Body of pancreas (tissue), 4 donors: ENCODE results near the gene TASP1. TPM values are rescaled to one million over a fixed set of nuclear protein-coding genes. Genes with fewer than 3 reads are reported as not detected.
A peak's percentile ranks its signal among the peaks of the same experiment; 100 is the strongest.

Experiments
- ATAC-seq: fragments of 150-250 bp; one replicate; pipeline ENCODE4 v1.9.1; 2016
- DNase-seq, 4 donors: peaks; one replicate each; pipeline ENCODE4 v3.0.0-alpha.2; 2019
- H3K27ac ChIP-seq, 4 donors: fragments of 200-600 bp; sonication (generic); 1 replicate in 3 of 4; 2 replicates in 1 of 4; pipeline versions ENCODE4 v1.5.1 to v1.6.1; 2016 to 2019; ENCODE audit warnings: mild to moderate bottlenecking in 1 of 4, mixed read lengths in 1 of 4, moderate library complexity in 1 of 4
- H3K27me3 ChIP-seq, 2 donors: fragments of 200-600 bp; sonication (generic); one replicate each; pipeline ENCODE4 v1.6.0; 2016; ENCODE audit warnings: mild to moderate bottlenecking in 1 of 2
- H3K36me3 ChIP-seq, 2 donors: fragments of 200-600 bp; sonication (generic); replicated peaks in 1 of 2; 2 replicates each; pipeline ENCODE4 v1.5.1; 2016; ENCODE audit warnings: low read depth in 2 of 2; ENCODE audit not compliant: insufficient read depth in 1 of 2
- H3K4me1 ChIP-seq: fragments of 200-600 bp; sonication (generic); one replicate; pipeline ENCODE4 v1.6.0; 2016
- H3K4me3 ChIP-seq, 2 donors: fragments of 200-600 bp; sonication (generic); 1 replicate in 1 of 2; 2 replicates in 1 of 2; pipeline ENCODE4 v1.5.1; 2016 to 2019
- H3K9me3 ChIP-seq, 3 donors: fragments of 200-600 bp; sonication (generic); 1 replicate in 2 of 3; 2 replicates in 1 of 3; pipeline ENCODE4 v1.5.1; 2016
- POLR2A ChIP-seq, 3 donors: fragments of 450-650 bp; IDR thresholded peaks; one replicate each; pipeline ENCODE4 v1.6.1; 2016; ENCODE audit warnings: antibody characterized with exemption in 3 of 3, mild to moderate bottlenecking in 2 of 3
- WGBS, 2 donors: methylation state at CpG; one replicate each; pipeline ENCODE4 v1.1.5; 2017; 5-methylcytosine and 5-hydroxymethylcytosine counted together
- intact Hi-C: fragments of 100-400 bp; cut with DNase I; formaldehyde crosslinking; loops from one replicate; pipeline ENCODE4 v1.15.1; 2023
- total RNA-seq, 2 donors: library from RNA; depleted of rRNA; stranded (reverse); fragments of >200 nt; gene quantifications; one replicate each; pipeline ENCODE4 v1.1.0, GENCODE V29; 2016
- TF ChIP-seq, protein P1 (sequence below), 7 experiments: fragments of 450-650 bp in 4 of 7; fragments of 200-600 bp in 3 of 7; sonication (generic) in 3 of 7; IDR thresholded peaks; one replicate each; pipeline ENCODE4 v1.5.1; 2016 to 2019; ENCODE audit warnings: antibody characterized with exemption in 7 of 7

Gene TASP1
- total RNA-seq, 2 donors from 2014 or later, result 8.0 to 11.5 TPM

DNA sequence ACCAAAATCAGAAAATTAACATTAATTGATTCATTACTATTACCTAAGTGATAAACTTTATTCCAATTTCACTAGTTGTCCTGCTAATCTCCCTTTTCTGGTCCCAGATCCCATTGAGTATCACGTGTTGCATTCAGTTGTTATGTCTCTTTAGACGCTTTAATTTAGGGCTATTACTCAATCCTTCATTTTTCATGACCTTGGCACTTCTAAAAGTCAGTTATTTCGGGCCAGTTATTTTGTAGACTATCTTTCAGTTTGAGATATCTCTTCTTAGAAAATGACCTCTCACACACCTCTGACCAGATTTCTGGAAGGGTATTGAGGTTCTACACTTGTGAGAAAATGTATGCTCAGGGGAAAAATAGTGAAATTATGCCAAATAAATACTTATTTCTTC, 34.0 kb upstream of the TASP1 start:
- ATAC-seq (no peak), DNase-seq (no peak)
- H3K9me3 ChIP-seq, result no peaks in the 10 kb centered on the region
- no peak for TF ChIP-seq POLR2A (IDR thresholded peaks at IDR 0.05)
- TF ChIP-seq, protein P1, sequence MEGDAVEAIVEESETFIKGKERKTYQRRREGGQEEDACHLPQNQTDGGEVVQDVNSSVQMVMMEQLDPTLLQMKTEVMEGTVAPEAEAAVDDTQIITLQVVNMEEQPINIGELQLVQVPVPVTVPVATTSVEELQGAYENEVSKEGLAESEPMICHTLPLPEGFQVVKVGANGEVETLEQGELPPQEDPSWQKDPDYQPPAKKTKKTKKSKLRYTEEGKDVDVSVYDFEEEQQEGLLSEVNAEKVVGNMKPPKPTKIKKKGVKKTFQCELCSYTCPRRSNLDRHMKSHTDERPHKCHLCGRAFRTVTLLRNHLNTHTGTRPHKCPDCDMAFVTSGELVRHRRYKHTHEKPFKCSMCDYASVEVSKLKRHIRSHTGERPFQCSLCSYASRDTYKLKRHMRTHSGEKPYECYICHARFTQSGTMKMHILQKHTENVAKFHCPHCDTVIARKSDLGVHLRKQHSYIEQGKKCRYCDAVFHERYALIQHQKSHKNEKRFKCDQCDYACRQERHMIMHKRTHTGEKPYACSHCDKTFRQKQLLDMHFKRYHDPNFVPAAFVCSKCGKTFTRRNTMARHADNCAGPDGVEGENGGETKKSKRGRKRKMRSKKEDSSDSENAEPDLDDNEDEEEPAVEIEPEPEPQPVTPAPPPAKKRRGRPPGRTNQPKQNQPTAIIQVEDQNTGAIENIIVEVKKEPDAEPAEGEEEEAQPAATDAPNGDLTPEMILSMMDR (IDR thresholded peaks at IDR 0.05), result no peak
- H3K36me3 ChIP-seq, result no peaks in the 10 kb centered on the region
- no peak overlapping the region for H3K27ac ChIP-seq
- no peak overlapping the region for H3K4me3 ChIP-seq
- 56 to 58% methylated on average over 3 of the region's 3 CpGs for WGBS, 2 donors
- H3K4me1 ChIP-seq, result no peaks in the 10 kb centered on the region
- intact Hi-C loops, result no loop called here
- H3K27me3 ChIP-seq, result no peaks in the 10 kb centered on the region

DNA sequence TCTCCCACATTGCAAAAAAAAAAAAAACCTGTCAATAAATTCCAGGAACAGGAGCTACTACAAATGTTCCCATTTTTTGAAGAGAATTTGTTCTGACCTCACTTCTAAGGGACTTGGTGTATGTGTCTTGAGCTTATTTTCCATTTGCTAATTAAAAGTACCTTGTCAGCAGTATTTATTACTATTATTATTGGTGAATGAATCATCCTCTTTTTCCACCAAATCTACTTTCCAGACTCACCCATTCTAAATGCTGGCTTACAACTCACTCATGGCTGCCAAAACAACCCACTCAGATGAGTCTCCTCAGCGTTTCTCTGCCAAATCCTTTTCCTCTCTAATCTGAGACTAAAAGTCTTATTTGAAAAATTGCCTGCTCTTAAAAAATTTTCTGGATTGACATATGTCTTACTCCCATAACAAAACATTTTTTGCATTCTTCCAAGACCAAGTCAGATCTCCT, 33.2 kb upstream of the TASP1 start:
- TF ChIP-seq, protein P1 (IDR thresholded peaks at IDR 0.05), result no peak
- no peak for TF ChIP-seq POLR2A (IDR thresholded peaks at IDR 0.05)
- WGBS, 2 donors, result 30 to 50% methylated on average over 1 of the region's 1 CpG
- no peak for ATAC-seq
- Histone ChIP-seq H3K27me3 (no peaks in the 10 kb centered on the region), H3K4me3 (no peak overlapping the region), H3K4me1 (no peaks in the 10 kb centered on the region), H3K27ac (no peak overlapping the region), H3K36me3 (no peaks in the 10 kb centered on the region), H3K9me3 (no peaks in the 10 kb centered on the region)
- intact Hi-C loops, result no loop called here
- DNase-seq, result peak in 1 of 4 donors; percentile 13

DNA sequence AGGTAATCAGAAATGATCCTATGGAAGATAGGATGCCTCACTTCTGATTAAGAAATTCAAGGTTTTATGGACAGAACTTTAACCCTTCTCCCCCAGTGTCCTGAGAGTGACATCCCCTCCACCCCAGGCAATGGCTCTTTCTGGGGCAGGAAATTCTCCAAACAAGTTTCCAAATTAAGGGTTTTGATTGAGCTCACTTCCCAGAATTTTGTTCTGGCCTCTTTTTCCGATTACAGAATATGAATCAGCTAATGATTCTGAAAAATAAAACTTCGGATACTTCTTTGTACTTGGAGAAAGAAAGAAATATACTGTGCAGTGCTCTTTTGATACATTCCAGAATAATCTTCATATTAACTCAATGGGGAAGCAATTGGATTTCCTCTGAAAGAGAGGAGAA, 32.8 kb upstream of the TASP1 start:
- 53 to 69% methylated on average over 2 of the region's 2 CpGs for WGBS, 2 donors

DNA sequence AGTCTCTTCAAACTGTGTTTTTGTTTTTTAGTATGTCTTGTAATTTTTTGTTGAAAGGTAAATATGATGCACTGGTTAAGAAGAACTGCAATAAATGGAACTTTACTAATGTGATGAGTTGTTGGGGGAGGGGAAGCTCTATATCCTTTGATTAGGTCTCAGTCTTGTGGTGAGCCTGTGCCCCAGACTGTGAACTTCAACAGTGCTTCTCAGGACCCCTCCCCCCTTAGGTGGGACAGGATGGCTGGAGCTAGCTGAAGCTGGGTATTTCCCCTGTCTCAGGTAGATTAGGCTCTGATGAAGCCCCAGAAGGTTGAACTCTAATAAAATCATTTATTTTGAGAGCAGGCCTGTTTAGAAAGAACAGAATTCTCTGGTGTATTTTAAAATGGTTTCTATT, 31.4 kb upstream of the TASP1 start:
- Histone ChIP-seq H3K27me3 (no peaks in the 10 kb centered on the region), H3K4me1 (no peaks in the 10 kb centered on the region), H3K36me3 (no peaks in the 10 kb centered on the region), H3K27ac (no peak overlapping the region), H3K4me3 (no peak overlapping the region), H3K9me3 (no peaks in the 10 kb centered on the region)
- intact Hi-C loops, result no loop called here
- ATAC-seq (no peak), DNase-seq (no peak)
- no peak for TF ChIP-seq POLR2A (IDR thresholded peaks at IDR 0.05)
- TF ChIP-seq, protein P1 (IDR thresholded peaks at IDR 0.05), result no peak

More for the DNA sequence above, 32.8 kb upstream of the TASP1 start:
- Histone ChIP-seq H3K27ac (no peak overlapping the region), H3K4me3 (no peak overlapping the region), H3K27me3 (no peaks in the 10 kb centered on the region), H3K4me1 (no peaks in the 10 kb centered on the region), H3K9me3 (no peaks in the 10 kb centered on the region), H3K36me3 (no peaks in the 10 kb centered on the region)
- ATAC-seq, result no peak
- DNase-seq, result no peak
- intact Hi-C loops, result no loop called here
- no peak for TF ChIP-seq POLR2A (IDR thresholded peaks at IDR 0.05)
- TF ChIP-seq, protein P1 (IDR thresholded peaks at IDR 0.05), result no peak

DNA sequence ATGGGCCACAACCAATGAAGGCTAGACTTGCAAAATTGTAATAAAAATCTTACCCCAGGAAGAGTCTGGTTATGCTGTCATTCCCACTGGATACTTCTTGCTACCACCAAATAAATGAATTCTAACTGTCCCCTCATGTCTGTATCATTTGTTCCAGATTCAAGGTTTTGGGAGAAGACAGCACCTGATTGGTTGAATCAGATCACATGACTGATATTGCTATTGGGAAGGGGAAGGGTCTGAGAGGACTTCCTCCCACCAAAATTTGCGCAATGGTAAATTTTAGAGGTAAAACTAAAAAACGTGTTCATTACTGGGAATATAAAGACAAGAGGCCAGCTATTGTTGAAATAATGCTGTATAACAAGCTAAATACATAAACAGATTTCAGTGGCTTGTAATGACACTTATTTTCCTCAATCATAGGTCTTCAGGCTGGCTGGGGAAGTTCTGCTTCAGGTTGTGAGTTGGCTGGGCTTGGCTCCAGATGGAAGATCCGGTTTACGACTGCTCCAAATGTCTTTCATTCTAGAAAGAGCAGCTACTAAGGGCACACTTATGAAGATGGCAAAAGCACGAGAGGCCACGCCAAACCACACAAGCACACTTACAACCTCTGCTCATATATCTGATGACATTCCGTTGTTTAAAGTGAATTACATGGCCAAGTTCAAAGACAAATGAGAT, 27.1 kb upstream of the TASP1 start:
- DNase-seq (no peak), ATAC-seq (no peak)
- 76 to 78% methylated on average over 7 of the region's 7 CpGs for WGBS, 2 donors
- Histone ChIP-seq H3K27ac (no peak overlapping the region), H3K4me3 (no peak overlapping the region), H3K4me1 (no peaks in the 10 kb centered on the region), H3K36me3 (no peaks in the 10 kb centered on the region), H3K27me3 (no peaks in the 10 kb centered on the region), H3K9me3 (no peaks in the 10 kb centered on the region)
- TF ChIP-seq, protein P1 (IDR thresholded peaks at IDR 0.05), result no peak
- intact Hi-C loops, result no loop called here
